HepG2 (cell line): Measurements from ENCODE around the gene TMEM253. TPM values are rescaled to one million over a fixed set of nuclear protein-coding genes. Genes with fewer than 3 reads are reported as not detected.

Source experiments
- AKAP8 ChIP-seq: sonication (generic); formaldehyde crosslinking; IDR thresholded peaks from 2 replicates; pipeline ENCODE4 v1.5.1; 2020; ENCODE audit warnings: mild to moderate bottlenecking, missing genetic modification reagents
- BCL6 ChIP-seq: IDR thresholded peaks from 2 replicates; pipeline ENCODE4 v1.6.1; 2016; ENCODE audit warnings: missing genetic modification reagents, missing compliant biosample characterization
- CHD2 ChIP-seq: IDR thresholded peaks from 2 replicates; pipeline ENCODE4 v1.6.1; 2011; ENCODE audit warnings: low read depth, low read length, improper control_type of control experiment
- FOXA1 ChIP-seq, 2 experiments: fragments of 450-650 bp in 1 of 2; sonication (generic) in 1 of 2; formaldehyde crosslinking in 1 of 2; IDR thresholded peaks; 2 replicates each; pipeline versions ENCODE4 v1.4.0 to v1.6.1; 2016 to 2020; ENCODE audit warnings: missing genetic modification reagents in 1 of 2
- FOXP1 ChIP-seq, 2 experiments: fragments of 450-650 bp in 1 of 2; IDR thresholded peaks; 2 replicates each; pipeline ENCODE4 v1.6.1; 2017 to 2018; ENCODE audit warnings: antibody characterized with exemption in 1 of 2
- MAZ ChIP-seq, 2 experiments: sonication (generic) in 1 of 2; formaldehyde crosslinking in 1 of 2; IDR thresholded peaks; 2 replicates each; pipeline versions ENCODE4 v1.5.0 to v1.6.1; 2012 to 2020; ENCODE audit warnings: low read depth in 2 of 2, mild to moderate bottlenecking in 2 of 2, borderline replicate concordance in 1 of 2, improper control_type of control experiment in 1 of 2, low read length in 1 of 2, missing genetic modification reagents in 1 of 2, moderate library complexity in 1 of 2
- ZFX ChIP-seq: sonication (generic); formaldehyde crosslinking; IDR thresholded peaks from 2 replicates; pipeline ENCODE4 v1.4.0; 2020; ENCODE audit warnings: mild to moderate bottlenecking, low read depth, missing genetic modification reagents, moderate library complexity
- ZNF7 ChIP-seq: IDR thresholded peaks from 2 replicates; pipeline ENCODE4 v1.6.1; 2016; ENCODE audit warnings: missing biosample characterization, missing genetic modification reagents
- ZNF816 ChIP-seq: sonication (generic); formaldehyde crosslinking; IDR thresholded peaks from 2 replicates; pipeline ENCODE4 v1.8.0; 2022; ENCODE audit warnings: missing genetic modification reagents, mild to moderate bottlenecking, borderline replicate concordance
- polyA plus RNA-seq, 8 experiments: library from polyadenylated mRNA; depleted of rRNA in 3 of 8; stranded (reverse) in 7 of 8; unstranded in 1 of 8; fragments of >200 nt; fragmentation: Illumina TruSeq in 4 of 8; extraction: Trizol in 4 of 8; gene quantifications; 2 replicates each; pipeline versions ENCODE4 v1.2.1 to v1.2.3, GENCODE V29; 2011 to 2016; ENCODE audit warnings: low read depth in 4 of 8, missing spikeins in 1 of 8, mixed read lengths in 1 of 8; ENCODE audit not compliant: insufficient read depth in 1 of 8
- total RNA-seq, 5 experiments: library from RNA; depleted of rRNA; stranded (reverse); fragments of >200 nt; fragmentation: Illumina TruSeq; extraction: Trizol; gene quantifications; 2 replicates each; pipeline ENCODE4 v1.2.3, GENCODE V29; 2016; ENCODE audit warnings: low read depth in 1 of 5
- TF ChIP-seq, protein P1 (sequence below): sonication (generic); formaldehyde crosslinking; IDR thresholded peaks from 2 replicates; pipeline ENCODE4 v1.4.0; 2020; ENCODE audit warnings: mild to moderate bottlenecking, missing genetic modification reagents
- TF ChIP-seq, protein P2 (sequence below): sonication (generic); formaldehyde crosslinking; IDR thresholded peaks from 2 replicates; pipeline ENCODE4 v1.9.0; 2022; ENCODE audit warnings: low read depth, missing genetic modification reagents
- TF ChIP-seq, protein P3 (sequence below): sonication (generic); formaldehyde crosslinking; IDR thresholded peaks from 2 replicates; pipeline ENCODE4 v1.9.0; 2021; ENCODE audit warnings: missing genetic modification reagents, mild to moderate bottlenecking, borderline replicate concordance
- TF ChIP-seq, protein P4 (sequence below): conservative IDR thresholded peaks from 2 replicates; pipeline ENCODE4 v1.6.1; 2018; ENCODE audit warnings: missing genetic modification reagents
- TF ChIP-seq, protein P5 (sequence below): sonication (generic); formaldehyde crosslinking; IDR thresholded peaks from 2 replicates; pipeline ENCODE4 v1.4.0; 2020; ENCODE audit warnings: missing genetic modification reagents
- TF ChIP-seq, protein P6 (sequence below): sonication (generic); formaldehyde crosslinking; IDR thresholded peaks from 2 replicates; pipeline ENCODE4 v1.4.0; 2020; ENCODE audit warnings: missing genetic modification reagents, borderline replicate concordance

TMEM253 gene
- total and polyA plus RNA-seq, 2 of the 13 experiments (the other 11 are each of a cell fraction or from before 2014, with no cell fraction given), result 0.29 to 0.45 TPM

DNA sequence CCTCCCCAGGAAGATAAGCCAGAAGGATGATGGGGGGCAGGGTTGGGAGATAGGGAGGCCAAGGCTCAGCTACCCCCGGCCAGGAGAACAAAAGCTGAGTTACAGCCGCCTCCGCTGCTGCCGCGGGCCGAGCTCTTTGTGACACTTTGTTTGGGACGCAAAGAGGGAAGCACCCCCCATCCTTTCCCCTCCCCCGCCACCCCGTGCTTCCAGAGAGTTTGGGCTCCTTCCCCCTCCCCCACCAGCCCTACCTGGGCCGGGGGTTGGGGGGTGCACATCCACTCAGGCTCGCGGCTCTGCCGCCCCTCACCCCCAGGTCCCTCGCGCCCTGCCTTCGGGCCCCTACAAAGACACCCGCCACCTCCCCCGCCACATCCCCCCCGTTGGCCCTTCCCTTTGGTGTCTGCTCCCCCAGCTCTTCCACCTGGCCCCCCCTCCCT, 3.2 kb upstream of the TMEM253 start (continued):
- TF ChIP-seq BCL6 (CRISPR knock-in tag) (no peak), MAZ (IDR thresholded peaks at IDR 0.05; ENCODE audit: borderline replicate concordance, low read depth, low read length) (no peak), MAZ (CRISPR knock-in tag; IDR thresholded peaks at IDR 0.05; ENCODE audit: low read depth) (peak; percentile 53; the same call in 1 of the 2 replicates), ZNF816 (CRISPR knock-in tag) (no peak), ZFX (CRISPR knock-in tag) (peak; percentile 17; the same call in 1 of the 2 replicates), FOXA1 (IDR thresholded peaks at IDR 0.05) (no peak), FOXA1 (CRISPR knock-in tag; IDR thresholded peaks at IDR 0.05) (no peak), AKAP8 (CRISPR knock-in tag) (0 out of 2 replicates have a peak, but pooled peaks have one; percentile 10), CHD2 (peak; percentile 15; the same call in 1 of the 2 replicates), FOXP1 (IDR thresholded peaks at IDR 0.05) (no peak), FOXP1 (CRISPR knock-in tag; IDR thresholded peaks at IDR 0.05) (no peak), ZNF7 (no peak)
- TF ChIP-seq, protein P1, sequence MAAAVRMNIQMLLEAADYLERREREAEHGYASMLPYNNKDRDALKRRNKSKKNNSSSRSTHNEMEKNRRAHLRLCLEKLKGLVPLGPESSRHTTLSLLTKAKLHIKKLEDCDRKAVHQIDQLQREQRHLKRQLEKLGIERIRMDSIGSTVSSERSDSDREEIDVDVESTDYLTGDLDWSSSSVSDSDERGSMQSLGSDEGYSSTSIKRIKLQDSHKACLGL (CRISPR knock-in tag), result no peak
- TF ChIP-seq, protein P2, sequence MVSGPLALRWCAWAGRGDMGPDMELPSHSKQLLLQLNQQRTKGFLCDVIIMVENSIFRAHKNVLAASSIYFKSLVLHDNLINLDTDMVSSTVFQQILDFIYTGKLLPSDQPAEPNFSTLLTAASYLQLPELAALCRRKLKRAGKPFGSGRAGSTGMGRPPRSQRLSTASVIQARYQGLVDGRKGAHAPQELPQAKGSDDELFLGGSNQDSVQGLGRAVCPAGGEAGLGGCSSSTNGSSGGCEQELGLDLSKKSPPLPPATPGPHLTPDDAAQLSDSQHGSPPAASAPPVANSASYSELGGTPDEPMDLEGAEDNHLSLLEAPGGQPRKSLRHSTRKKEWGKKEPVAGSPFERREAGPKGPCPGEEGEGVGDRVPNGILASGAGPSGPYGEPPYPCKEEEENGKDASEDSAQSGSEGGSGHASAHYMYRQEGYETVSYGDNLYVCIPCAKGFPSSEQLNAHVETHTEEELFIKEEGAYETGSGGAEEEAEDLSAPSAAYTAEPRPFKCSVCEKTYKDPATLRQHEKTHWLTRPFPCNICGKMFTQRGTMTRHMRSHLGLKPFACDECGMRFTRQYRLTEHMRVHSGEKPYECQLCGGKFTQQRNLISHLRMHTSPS (CRISPR knock-in tag), result no peak
- TF ChIP-seq, protein P3, sequence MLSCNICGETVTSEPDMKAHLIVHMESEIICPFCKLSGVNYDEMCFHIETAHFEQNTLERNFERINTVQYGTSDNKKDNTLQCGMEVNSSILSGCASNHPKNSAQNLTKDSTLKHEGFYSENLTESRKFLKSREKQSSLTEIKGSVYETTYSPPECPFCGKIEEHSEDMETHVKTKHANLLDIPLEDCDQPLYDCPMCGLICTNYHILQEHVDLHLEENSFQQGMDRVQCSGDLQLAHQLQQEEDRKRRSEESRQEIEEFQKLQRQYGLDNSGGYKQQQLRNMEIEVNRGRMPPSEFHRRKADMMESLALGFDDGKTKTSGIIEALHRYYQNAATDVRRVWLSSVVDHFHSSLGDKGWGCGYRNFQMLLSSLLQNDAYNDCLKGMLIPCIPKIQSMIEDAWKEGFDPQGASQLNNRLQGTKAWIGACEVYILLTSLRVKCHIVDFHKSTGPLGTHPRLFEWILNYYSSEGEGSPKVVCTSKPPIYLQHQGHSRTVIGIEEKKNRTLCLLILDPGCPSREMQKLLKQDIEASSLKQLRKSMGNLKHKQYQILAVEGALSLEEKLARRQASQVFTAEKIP (CRISPR knock-in tag), result no peak
- TF ChIP-seq, protein P4, sequence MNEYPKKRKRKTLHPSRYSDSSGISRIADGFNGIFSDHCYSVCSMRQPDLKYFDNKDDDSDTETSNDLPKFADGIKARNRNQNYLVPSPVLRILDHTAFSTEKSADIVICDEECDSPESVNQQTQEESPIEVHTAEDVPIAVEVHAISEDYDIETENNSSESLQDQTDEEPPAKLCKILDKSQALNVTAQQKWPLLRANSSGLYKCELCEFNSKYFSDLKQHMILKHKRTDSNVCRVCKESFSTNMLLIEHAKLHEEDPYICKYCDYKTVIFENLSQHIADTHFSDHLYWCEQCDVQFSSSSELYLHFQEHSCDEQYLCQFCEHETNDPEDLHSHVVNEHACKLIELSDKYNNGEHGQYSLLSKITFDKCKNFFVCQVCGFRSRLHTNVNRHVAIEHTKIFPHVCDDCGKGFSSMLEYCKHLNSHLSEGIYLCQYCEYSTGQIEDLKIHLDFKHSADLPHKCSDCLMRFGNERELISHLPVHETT (CRISPR knock-in tag), result no peak
- TF ChIP-seq, protein P5, sequence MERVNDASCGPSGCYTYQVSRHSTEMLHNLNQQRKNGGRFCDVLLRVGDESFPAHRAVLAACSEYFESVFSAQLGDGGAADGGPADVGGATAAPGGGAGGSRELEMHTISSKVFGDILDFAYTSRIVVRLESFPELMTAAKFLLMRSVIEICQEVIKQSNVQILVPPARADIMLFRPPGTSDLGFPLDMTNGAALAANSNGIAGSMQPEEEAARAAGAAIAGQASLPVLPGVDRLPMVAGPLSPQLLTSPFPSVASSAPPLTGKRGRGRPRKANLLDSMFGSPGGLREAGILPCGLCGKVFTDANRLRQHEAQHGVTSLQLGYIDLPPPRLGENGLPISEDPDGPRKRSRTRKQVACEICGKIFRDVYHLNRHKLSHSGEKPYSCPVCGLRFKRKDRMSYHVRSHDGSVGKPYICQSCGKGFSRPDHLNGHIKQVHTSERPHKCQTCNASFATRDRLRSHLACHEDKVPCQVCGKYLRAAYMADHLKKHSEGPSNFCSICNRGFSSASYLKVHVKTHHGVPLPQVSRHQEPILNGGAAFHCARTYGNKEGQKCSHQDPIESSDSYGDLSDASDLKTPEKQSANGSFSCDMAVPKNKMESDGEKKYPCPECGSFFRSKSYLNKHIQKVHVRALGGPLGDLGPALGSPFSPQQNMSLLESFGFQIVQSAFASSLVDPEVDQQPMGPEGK (CRISPR knock-in tag), result peak; percentile 96
- TF ChIP-seq, protein P6, sequence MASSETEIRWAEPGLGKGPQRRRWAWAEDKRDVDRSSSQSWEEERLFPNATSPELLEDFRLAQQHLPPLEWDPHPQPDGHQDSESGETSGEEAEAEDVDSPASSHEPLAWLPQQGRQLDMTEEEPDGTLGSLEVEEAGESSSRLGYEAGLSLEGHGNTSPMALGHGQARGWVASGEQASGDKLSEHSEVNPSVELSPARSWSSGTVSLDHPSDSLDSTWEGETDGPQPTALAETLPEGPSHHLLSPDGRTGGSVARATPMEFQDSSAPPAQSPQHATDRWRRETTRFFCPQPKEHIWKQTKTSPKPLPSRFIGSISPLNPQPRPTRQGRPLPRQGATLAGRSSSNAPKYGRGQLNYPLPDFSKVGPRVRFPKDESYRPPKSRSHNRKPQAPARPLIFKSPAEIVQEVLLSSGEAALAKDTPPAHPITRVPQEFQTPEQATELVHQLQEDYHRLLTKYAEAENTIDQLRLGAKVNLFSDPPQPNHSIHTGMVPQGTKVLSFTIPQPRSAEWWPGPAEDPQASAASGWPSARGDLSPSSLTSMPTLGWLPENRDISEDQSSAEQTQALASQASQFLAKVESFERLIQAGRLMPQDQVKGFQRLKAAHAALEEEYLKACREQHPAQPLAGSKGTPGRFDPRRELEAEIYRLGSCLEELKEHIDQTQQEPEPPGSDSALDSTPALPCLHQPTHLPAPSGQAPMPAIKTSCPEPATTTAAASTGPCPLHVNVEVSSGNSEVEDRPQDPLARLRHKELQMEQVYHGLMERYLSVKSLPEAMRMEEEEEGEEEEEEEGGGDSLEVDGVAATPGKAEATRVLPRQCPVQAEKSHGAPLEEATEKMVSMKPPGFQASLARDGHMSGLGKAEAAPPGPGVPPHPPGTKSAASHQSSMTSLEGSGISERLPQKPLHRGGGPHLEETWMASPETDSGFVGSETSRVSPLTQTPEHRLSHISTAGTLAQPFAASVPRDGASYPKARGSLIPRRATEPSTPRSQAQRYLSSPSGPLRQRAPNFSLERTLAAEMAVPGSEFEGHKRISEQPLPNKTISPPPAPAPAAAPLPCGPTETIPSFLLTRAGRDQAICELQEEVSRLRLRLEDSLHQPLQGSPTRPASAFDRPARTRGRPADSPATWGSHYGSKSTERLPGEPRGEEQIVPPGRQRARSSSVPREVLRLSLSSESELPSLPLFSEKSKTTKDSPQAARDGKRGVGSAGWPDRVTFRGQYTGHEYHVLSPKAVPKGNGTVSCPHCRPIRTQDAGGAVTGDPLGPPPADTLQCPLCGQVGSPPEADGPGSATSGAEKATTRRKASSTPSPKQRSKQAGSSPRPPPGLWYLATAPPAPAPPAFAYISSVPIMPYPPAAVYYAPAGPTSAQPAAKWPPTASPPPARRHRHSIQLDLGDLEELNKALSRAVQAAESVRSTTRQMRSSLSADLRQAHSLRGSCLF, result no peak
